Measurements from ENCODE around the gene ABCB4. TPM values are rescaled to one million over a fixed set of nuclear protein-coding genes. Genes with fewer than 3 reads are reported as not detected.

ABCB4 gene
- total and polyA plus RNA-seq, 8 donors, result 0.11 to 2.1 (median 0.22) TPM

DNA sequence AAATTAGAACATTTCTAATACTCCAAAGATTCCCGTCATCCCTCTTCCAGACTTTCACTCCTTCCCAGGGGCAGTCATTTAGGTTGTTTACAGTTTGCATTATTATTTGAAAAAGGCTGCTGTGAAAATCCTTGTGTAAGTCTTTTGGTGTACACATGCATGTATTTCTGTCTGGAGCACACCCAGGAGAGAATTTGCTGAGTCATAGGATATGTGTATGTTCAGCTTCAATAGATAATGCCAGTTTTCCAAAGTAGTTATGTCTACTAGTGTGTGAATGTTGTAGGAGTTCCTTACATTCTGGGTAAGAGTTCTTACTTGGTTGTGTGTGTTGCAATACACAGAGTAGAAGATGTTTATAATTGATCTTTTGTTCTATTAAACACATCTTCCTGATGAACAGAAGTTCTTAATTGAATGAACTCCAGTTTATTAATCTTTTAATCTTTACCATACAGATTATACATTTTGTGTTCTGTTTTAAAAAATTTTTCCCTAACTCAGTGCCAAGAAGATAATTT, 104.8 kb downstream of the ABCB4 start:
- intact Hi-C loops (cut with DNase I), result no loop called here
- FAIRE-seq (no peak), DNase-seq (no peak), ATAC-seq (no peak)
- Histone ChIP-seq H3K27me3 (no peaks in the 10 kb centered on the region), H3K36me3 (no peaks in the 10 kb centered on the region), H3K4me1 (no peaks in the 10 kb centered on the region), H3K27ac (no peak overlapping the region), H3K9me3 (no peaks in the 10 kb centered on the region), H3K4me3 (no peak overlapping the region)
- WGBS, 2 donors, result 97 to 100% methylated on average over 1 of the region's 1 CpG
- TF ChIP-seq, protein P1, sequence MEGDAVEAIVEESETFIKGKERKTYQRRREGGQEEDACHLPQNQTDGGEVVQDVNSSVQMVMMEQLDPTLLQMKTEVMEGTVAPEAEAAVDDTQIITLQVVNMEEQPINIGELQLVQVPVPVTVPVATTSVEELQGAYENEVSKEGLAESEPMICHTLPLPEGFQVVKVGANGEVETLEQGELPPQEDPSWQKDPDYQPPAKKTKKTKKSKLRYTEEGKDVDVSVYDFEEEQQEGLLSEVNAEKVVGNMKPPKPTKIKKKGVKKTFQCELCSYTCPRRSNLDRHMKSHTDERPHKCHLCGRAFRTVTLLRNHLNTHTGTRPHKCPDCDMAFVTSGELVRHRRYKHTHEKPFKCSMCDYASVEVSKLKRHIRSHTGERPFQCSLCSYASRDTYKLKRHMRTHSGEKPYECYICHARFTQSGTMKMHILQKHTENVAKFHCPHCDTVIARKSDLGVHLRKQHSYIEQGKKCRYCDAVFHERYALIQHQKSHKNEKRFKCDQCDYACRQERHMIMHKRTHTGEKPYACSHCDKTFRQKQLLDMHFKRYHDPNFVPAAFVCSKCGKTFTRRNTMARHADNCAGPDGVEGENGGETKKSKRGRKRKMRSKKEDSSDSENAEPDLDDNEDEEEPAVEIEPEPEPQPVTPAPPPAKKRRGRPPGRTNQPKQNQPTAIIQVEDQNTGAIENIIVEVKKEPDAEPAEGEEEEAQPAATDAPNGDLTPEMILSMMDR (IDR thresholded peaks at IDR 0.05), result no peak

DNA sequence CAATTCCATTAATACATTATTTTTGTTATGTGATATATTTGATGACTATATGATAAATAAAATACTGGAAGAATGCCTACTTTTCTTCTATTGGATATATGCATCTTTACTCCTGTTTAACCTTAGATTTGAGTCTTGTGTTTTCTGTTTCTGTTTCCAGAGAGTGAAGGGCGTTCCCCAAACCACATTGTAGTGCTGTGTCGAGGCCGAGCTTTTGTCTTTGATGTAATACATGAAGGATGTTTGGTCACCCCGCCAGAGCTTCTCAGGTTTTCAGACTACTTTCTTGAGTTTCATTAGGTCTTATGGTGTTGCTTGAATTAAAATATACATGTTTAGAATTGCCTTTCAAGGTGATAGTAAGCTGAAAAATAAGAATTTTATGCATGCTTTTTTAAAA, 106.3 kb downstream of the ABCB4 start:
- no peak for DNase-seq
- Histone ChIP-seq H3K27me3 (no peaks in the 10 kb centered on the region), H3K4me3 (no peak overlapping the region), H3K4me1 (no peaks in the 10 kb centered on the region), H3K9me3 (no peaks in the 10 kb centered on the region), H3K36me3 (no peaks in the 10 kb centered on the region), H3K27ac (no peak overlapping the region)
- intact Hi-C loops (cut with DNase I), result no loop called here
- no peak for FAIRE-seq
- 93 to 96% methylated on average over 4 of the region's 4 CpGs for WGBS, 2 donors
- ATAC-seq, result no peak
- TF ChIP-seq, protein P1 (IDR thresholded peaks at IDR 0.05), result no peak

DNA sequence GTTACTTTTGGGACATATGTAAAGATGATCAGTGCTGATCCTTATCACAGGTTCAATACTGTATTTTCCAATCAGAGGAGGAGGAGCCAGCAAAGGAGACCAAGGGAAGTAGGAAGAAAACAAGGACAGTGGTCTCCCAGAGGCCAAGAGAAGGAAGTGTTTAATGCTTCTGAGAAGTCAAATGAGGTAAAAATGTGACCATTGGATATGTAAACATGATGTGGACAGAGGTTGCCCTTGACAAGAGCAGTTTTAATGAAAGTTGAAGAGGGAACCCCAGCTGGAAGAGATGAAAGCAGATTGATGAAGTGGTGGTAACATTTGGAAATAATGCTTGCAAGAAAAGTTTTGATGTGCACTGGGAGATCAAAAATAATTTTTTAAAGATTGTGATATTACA, 111.2 kb downstream of the ABCB4 start:
- no peaks in the 10 kb centered on the region for H3K4me1 ChIP-seq
- no peak for ATAC-seq
- no peaks in the 10 kb centered on the region for H3K9me3 ChIP-seq
- TF ChIP-seq, protein P1 (IDR thresholded peaks at IDR 0.05), result no peak
- no peaks in the 10 kb centered on the region for H3K27me3 ChIP-seq
- peaks cover 0 to 5% (median 0%) of the 10 kb centered on the region in 3 donors for H3K36me3 ChIP-seq
- no peak for DNase-seq
- intact Hi-C loops (cut with DNase I), result no loop called here
- H3K4me3 ChIP-seq, result no peak overlapping the region
- FAIRE-seq, result no peak
- no peak overlapping the region for H3K27ac ChIP-seq

DNA sequence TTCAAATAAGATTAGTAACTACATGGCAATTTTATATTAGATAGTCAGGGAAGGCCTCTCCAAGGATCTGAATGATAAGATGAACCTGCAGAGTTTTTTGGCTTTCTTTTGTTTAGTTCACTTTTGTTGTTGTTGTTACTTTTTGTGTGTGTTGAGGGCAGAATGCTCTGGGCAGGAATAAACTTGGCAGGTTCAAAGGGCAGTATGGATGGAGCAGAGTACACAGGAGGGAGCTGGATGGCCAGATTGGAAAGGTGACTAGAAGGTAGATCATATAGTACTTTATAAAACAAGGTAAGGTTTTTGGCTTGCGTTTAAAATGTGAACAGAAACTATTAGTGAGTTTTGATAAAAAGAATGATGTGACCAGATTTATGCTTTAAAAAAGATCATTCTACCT, 112.1 kb downstream of the ABCB4 start:
- no peak for DNase-seq
- WGBS, 2 donors, result 93 to 97% methylated on average over 1 of the region's 1 CpG
- H3K4me3 ChIP-seq, result no peak overlapping the region
- no peaks in the 10 kb centered on the region for H3K9me3 ChIP-seq
- FAIRE-seq, result no peak
- intact Hi-C loops (cut with DNase I), result no loop called here
- TF ChIP-seq, protein P1 (IDR thresholded peaks at IDR 0.05), result no peak
- H3K36me3 ChIP-seq, result peaks cover 0 to 5% (median 0%) of the 10 kb centered on the region in 3 donors
- H3K4me1 ChIP-seq, result no peaks in the 10 kb centered on the region
- no peak overlapping the region for H3K27ac ChIP-seq
- no peak for ATAC-seq
- no peaks in the 10 kb centered on the region for H3K27me3 ChIP-seq

DNA sequence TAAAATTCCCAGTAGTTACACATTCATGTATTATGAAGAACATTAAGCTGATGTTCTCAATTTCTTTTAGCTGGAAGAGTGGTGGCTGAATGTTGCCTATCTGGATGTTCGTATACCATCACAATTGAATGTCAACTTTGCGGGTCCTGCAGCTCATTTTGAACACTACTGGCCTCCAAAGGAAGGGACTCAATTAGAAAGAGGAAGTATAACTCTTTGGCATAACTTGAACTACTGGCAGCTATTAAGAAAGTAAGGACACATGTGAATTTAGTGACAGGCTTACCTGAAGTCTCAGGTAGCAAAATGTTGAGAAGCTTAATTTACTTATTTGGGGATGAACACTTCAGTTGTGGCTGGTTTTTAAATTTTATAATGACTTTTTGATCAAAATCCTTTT, 114.2 kb downstream of the ABCB4 start:
- ATAC-seq, result no peak
- Histone ChIP-seq H3K27ac (no peak overlapping the region), H3K9me3 (no peaks in the 10 kb centered on the region), H3K4me3 (no peak overlapping the region), H3K4me1 (no peaks in the 10 kb centered on the region), H3K36me3 (peaks cover 0 to 5% (median 0%) of the 10 kb centered on the region in 3 donors), H3K27me3 (no peaks in the 10 kb centered on the region)
- no peak for DNase-seq
- intact Hi-C loops (cut with DNase I), result no loop called here
- WGBS, 2 donors, result 95 to 98% methylated on average over 2 of the region's 2 CpGs
- FAIRE-seq, result no peak
- TF ChIP-seq, protein P1 (IDR thresholded peaks at IDR 0.05), result no peak
